Fibroblast of lung (primary cell): ENCODE data around the gene PTPRM. TPM values are rescaled to one million over a fixed set of nuclear protein-coding genes. Genes with fewer than 3 reads are reported as not detected.

Experiments used
- DNase-seq, 2 donors: peaks; one replicate each; pipeline versions ENCODE4 v3.0.0 to v3.0.0-alpha.2; 2010; ENCODE audit warnings: low read depth in 2 of 2
- H2AFZ ChIP-seq: 2 replicates; pipeline ENCODE4 v1.5.1; 2012; ENCODE audit warnings: low read length, control low read depth, inconsistent platforms
- H3K27ac ChIP-seq: 2 replicates; pipeline ENCODE4 v1.5.1; 2011; ENCODE audit warnings: low read length, control low read depth; ENCODE audit not compliant: insufficient read depth
- H3K27me3 ChIP-seq: 2 replicates; pipeline ENCODE4 v1.5.1; 2011; ENCODE audit warnings: mild to moderate bottlenecking, low read length; ENCODE audit not compliant: control insufficient read depth, insufficient read depth
- H3K36me3 ChIP-seq: 2 replicates; pipeline ENCODE4 v1.5.1; 2011; ENCODE audit warnings: low read length; ENCODE audit not compliant: control insufficient read depth, insufficient read depth
- H3K4me1 ChIP-seq: 2 replicates; pipeline ENCODE4 v1.5.1; 2011; ENCODE audit warnings: low read length; ENCODE audit not compliant: control insufficient read depth, insufficient read depth; ENCODE audit errors: extremely low read depth
- H3K4me2 ChIP-seq: 2 replicates; pipeline ENCODE4 v1.5.1; 2011; ENCODE audit warnings: low read length, control low read depth; ENCODE audit not compliant: insufficient read depth; ENCODE audit errors: extremely low read depth
- H3K4me3 ChIP-seq, 4 experiments: fragments of 200-600 bp in 1 of 4; sonication (generic) in 1 of 4; replicated peaks in 1 of 4; 2 replicates each; pipeline ENCODE4 v1.5.1; 2011 to 2016; ENCODE audit warnings: low read length in 4 of 4, low read depth in 3 of 4, mild to moderate bottlenecking in 3 of 4, control low read depth in 2 of 4, inconsistent platforms in 1 of 4, mixed read lengths in 1 of 4; ENCODE audit not compliant: insufficient read depth in 1 of 4; ENCODE audit errors: control extremely low read depth in 1 of 4
- H3K79me2 ChIP-seq: 2 replicates; pipeline ENCODE4 v1.5.1; 2012; ENCODE audit warnings: mild to moderate bottlenecking, low read length, inconsistent platforms; ENCODE audit not compliant: control insufficient read depth, insufficient read depth
- H3K9ac ChIP-seq: 2 replicates; pipeline ENCODE4 v1.5.1; 2011; ENCODE audit warnings: mild to moderate bottlenecking, low read length, control low read depth; ENCODE audit not compliant: insufficient read depth
- H3K9me3 ChIP-seq: 2 replicates; pipeline ENCODE4 v1.5.1; 2012; ENCODE audit warnings: low read depth, low read length; ENCODE audit not compliant: control insufficient read depth, insufficient read depth
- H4K20me1 ChIP-seq: 2 replicates; pipeline ENCODE4 v1.5.1; 2011; ENCODE audit warnings: low read length; ENCODE audit not compliant: control insufficient read depth, insufficient read depth; ENCODE audit errors: extremely low read depth
- CTCF ChIP-seq, 2 donors: IDR thresholded peaks in 1 of 2; conservative IDR thresholded peaks in 1 of 2; 1 replicate in 1 of 2; 2 replicates in 1 of 2; pipeline ENCODE4 v1.5.1; 2011 to 2012; ENCODE audit warnings: low read length in 2 of 2, control low read depth in 1 of 2, inconsistent platforms in 1 of 2, low read depth in 1 of 2, mild to moderate bottlenecking in 1 of 2
- EZH2 ChIP-seq: IDR thresholded peaks from 2 replicates; pipeline ENCODE4 v1.5.1; 2012; ENCODE audit warnings: low read length, control low read depth, mild to moderate bottlenecking; ENCODE audit errors: missing control alignments
- polyA plus RNA-seq, 2 donors: library from polyadenylated mRNA; depleted of rRNA in 1 of 2; stranded (reverse) in 1 of 2; unstranded in 1 of 2; fragments of >200 nt; gene quantifications; 2 replicates each; pipeline ENCODE4 v1.2.1, GENCODE V29; 2011 to 2012; ENCODE audit warnings: missing spikeins in 1 of 2
- total RNA-seq: library from RNA; depleted of rRNA; stranded (reverse); fragments of >200 nt; gene quantifications from 2 replicates; pipeline ENCODE4 v1.2.1, GENCODE V29; 2014

Gene PTPRM
- total and polyA plus RNA-seq, 2 donors (not counting 1 experiment from before 2014, with no cell fraction given), result 86.6 to 87.0 TPM

- H3K4me3 ChIP-seq, result no peak overlapping the region
- no peak for TF ChIP-seq CTCF (conservative IDR thresholded peaks at IDR 0.05 in 1 of 2, IDR thresholded peaks at IDR 0.05 in 1 of 2; ENCODE audit: low read depth in 1 of 2, low read length in 2 of 2)
- TF ChIP-seq EZH2, result no peak
These were observed 839.2 kb downstream of the PTPRM start for GRCh38 chr18:8406186-8406867.

GRCh38 chr18:8406868-8407250, 839.7 kb downstream of the PTPRM start:
- no peaks in the 10 kb centered on the region for H3K4me1 ChIP-seq
- no peak overlapping the region for H3K9ac ChIP-seq
- H3K79me2 ChIP-seq, result no peaks in the 10 kb centered on the region
- H3K27ac ChIP-seq, result no peak overlapping the region
- no peak overlapping the region for H2AFZ ChIP-seq
- H3K36me3 ChIP-seq, result no peaks in the 10 kb centered on the region
- no peaks in the 10 kb centered on the region for H3K27me3 ChIP-seq
- H3K4me3 ChIP-seq, result no peak overlapping the region
- no peaks in the 10 kb centered on the region for H3K9me3 ChIP-seq
- no peak for TF ChIP-seq EZH2
- TF ChIP-seq CTCF (conservative IDR thresholded peaks at IDR 0.05 in 1 of 2, IDR thresholded peaks at IDR 0.05 in 1 of 2; ENCODE audit: low read depth in 1 of 2, low read length in 2 of 2), result no peak
- no peak for DNase-seq
- no peaks in the 10 kb centered on the region for H4K20me1 ChIP-seq
- no peak overlapping the region for H3K4me2 ChIP-seq

More at GRCh38 chr18:8406186-8406867, 839.2 kb downstream of the PTPRM start:
- H2AFZ ChIP-seq, result no peak overlapping the region
- no peaks in the 10 kb centered on the region for H3K4me1 ChIP-seq
- H3K4me2 ChIP-seq, result no peak overlapping the region
- H3K79me2 ChIP-seq, result no peaks in the 10 kb centered on the region
- no peak overlapping the region for H3K9ac ChIP-seq
- no peaks in the 10 kb centered on the region for H3K36me3 ChIP-seq
- DNase-seq, result no peak
- no peaks in the 10 kb centered on the region for H4K20me1 ChIP-seq
- no peaks in the 10 kb centered on the region for H3K9me3 ChIP-seq
- no peaks in the 10 kb centered on the region for H3K27me3 ChIP-seq
- no peak overlapping the region for H3K27ac ChIP-seq

GRCh38 chr18:8409151-8409550, 842.0 kb downstream of the PTPRM start:
- Histone ChIP-seq H3K4me2 (no peak overlapping the region), H4K20me1 (no peaks in the 10 kb centered on the region), H3K9me3 (no peaks in the 10 kb centered on the region), H3K4me1 (no peaks in the 10 kb centered on the region), H3K9ac (no peak overlapping the region), H2AFZ (no peak overlapping the region), H3K4me3 (no peak overlapping the region), H3K27me3 (no peaks in the 10 kb centered on the region), H3K79me2 (no peaks in the 10 kb centered on the region), H3K27ac (no peak overlapping the region), H3K36me3 (no peaks in the 10 kb centered on the region)
- DNase-seq, result no peak
- TF ChIP-seq EZH2, result no peak
- no peak for TF ChIP-seq CTCF (conservative IDR thresholded peaks at IDR 0.05 in 1 of 2, IDR thresholded peaks at IDR 0.05 in 1 of 2; ENCODE audit: low read depth in 1 of 2, low read length in 2 of 2)
